GF-D8 (cell line): ENCODE results near the gene TRAF5.
"Not testable (repeated sequence)": the region's sequence is repeated elsewhere in the genome, so short reads cannot be mapped to it uniquely, and the experiment has no call there.

Experiments used
- DNase-seq: peaks from one replicate; lab custom pipeline; 2025; lab: John Stamatoyannopoulos, UW

TRAF5 gene

DNA sequence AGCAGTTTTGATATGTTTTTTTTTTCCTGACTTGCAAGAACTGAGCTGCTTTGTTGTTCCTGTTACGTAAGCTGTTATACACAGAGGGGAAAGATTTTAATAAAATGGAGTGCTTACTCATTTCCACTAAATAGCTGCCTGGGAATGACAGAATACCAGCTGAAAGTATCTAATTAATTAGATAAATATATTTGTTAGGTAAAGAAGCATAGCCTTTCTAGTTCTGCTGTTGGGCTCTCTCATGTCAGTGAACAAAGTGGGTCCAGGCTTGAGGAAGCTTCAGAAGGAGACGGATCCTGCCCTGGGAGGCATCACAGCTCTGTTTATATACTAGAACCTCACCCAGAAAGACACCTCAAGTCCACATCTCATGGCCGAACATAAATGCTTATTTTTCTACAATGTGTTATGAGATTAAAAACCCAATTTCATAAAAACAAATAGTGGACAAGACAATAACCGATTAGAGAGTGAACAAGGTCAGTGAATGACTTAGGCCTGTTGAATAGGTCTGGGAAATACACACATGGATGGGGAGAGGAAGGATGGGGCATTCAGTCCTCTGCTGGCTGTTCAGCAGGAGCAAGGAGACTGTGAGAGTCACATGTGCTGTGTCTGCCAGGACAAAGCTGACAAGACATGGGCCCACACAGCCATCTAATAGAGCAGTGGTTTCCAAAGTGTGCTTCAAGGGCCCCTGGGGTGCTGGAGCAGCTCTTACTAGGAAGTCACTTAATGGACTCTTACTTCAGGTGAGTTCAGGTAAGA lies 20.6 kb downstream of the TRAF5 start:
- no peak for DNase-seq

DNA sequence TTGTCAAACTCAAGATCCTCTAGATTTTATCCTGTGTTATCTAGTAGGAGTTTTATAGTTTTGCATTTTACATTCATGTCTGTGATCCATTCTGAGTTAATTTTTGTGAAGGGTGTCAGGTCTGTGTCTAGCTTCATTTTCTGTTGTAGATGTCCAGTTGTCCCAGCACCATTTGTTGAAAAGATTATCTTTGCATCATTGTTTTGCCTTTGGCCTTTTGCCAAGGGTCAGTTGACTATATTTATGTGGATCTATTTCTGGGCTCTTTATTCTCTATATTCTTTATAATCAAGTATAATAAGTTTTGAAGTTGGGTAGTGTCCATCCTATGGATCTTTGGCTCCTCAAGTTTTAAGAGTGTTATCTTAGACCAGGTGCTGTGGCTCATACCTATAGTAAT lies 21.9 kb downstream of the TRAF5 start:
- DNase-seq, result no peak

DNA sequence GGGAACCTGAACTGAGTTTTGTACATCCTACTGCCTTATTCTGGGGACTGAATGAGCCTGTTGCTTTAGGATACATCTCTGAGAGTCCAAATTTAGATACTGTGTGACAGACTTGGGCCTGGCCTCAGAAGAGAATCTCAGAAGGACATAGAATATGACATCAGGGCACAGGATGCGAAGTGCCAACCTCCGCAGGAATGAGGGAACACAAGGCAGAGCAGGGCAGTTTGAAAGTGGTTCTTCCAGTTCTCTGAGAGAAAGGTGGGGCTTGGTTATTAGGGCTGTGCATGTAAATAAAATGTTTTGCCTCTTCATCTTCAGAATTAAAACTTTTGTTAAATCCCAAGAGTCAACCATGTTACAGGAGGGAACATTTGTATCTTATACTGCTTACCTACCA lies 23.1 kb downstream of the TRAF5 start:
- no peak for DNase-seq

DNA sequence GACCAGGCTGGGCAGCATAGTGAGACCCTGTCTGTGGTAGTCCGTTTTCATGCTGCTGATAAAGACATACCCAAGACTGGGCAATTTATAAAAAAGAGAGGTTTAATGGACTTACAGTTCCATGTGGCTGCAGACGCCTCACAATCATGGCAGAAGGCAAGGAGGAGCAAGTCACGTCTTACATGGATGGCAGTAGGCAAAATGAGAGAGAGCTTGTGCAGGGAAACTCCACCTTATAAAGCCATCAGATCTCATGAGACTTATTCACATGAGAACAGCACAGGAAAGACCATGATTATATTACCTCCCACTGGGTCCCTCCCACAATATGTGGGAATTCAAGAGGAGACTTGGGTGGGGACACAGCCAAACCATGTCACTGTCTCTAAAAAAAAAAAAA lies 25.4 kb downstream of the TRAF5 start:
- DNase-seq, result not testable (repeated sequence)

DNA sequence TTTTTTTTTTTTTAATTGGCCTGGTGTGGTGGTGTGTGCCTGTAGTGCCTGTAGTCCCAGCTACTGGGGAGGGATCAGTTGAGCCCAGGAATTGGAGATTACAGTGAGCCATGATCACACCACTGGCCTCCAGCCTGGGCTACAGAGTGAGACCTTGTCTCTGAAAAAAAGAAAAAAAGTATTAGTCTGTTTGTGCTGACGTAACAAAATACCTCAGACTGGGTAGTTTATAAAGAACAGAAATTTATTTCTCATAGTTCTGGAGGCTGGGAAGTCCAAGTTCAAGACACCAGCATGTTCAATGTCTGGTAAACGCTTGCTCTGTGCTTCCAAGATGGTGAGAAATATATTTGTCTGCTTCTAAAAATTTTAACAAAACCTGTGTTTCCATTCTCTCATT lies 25.8 kb downstream of the TRAF5 start:
- no peak for DNase-seq

DNA sequence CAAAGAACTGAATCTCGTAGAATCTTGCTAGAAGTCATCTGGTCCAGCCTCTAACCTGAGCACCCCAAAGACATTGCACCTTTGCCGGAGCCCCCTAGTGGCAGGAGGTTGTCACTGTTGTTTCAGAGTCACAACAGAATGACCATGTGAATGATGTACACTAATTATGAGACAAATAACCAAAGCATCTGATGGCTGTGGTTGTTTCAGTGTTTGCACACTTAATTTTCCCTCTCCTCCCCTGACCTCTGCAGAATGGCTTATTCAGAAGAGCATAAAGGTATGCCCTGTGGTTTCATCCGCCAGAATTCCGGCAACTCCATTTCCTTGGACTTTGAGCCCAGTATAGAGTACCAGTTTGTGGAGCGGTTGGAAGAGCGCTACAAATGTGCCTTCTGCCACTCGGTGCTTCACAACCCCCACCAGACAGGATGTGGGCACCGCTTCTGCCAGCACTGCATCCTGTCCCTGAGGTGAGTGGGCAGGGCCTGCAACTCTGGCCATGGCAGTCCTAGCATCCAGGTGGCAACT lies 26.4 kb downstream of the TRAF5 start:
- no peak for DNase-seq

DNA sequence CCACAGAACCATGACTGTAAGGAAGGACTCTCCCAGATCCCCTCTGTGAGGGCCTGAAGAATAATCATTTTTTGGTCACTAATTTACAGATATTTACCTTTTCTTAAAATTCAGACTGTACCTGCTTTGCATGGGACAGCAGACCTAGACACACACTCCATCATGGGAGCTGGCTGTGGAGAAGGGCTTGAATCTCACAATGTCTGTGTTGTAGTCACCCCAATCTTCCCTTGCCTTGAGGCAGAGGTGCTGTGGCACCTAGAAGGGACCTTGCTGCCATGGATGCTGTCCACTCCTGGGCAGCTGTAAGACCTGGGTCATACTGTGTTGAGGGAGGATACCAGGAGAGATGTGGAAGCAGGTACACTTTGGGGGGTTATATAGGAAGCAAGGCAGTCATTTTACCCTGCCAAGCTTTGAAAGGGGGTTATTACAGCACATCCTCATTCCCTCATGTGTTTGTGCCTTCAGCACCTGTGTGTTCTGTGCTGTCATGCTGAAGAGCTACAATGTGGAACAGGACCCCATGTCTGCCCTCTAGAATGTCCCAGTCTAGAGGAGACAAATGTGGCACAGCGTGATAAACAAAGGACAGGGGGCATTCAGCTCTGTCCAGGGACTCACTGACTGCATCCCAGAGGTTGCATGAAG lies 27.1 kb downstream of the TRAF5 start:
- no peak for DNase-seq

DNA sequence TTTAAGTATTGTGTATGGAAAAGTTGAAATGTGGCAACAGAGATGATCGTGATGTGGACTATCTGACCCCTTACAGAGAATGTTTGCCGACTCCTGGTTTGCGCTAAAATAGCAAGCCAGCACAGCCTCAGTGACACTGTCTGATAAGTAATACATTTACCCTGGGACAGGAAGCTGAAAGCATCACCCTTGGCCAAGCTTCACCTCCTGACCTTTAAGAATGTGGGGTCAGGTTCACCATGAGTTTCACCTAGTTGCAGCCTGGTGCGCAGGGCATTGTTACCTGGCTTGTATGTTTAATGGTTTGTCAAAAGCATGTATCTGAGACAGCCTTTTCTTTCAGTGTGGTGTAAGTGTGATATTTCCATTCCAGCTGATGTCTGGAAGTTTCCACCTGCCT lies 29.2 kb downstream of the TRAF5 start:
- DNase-seq, result no peak

DNA sequence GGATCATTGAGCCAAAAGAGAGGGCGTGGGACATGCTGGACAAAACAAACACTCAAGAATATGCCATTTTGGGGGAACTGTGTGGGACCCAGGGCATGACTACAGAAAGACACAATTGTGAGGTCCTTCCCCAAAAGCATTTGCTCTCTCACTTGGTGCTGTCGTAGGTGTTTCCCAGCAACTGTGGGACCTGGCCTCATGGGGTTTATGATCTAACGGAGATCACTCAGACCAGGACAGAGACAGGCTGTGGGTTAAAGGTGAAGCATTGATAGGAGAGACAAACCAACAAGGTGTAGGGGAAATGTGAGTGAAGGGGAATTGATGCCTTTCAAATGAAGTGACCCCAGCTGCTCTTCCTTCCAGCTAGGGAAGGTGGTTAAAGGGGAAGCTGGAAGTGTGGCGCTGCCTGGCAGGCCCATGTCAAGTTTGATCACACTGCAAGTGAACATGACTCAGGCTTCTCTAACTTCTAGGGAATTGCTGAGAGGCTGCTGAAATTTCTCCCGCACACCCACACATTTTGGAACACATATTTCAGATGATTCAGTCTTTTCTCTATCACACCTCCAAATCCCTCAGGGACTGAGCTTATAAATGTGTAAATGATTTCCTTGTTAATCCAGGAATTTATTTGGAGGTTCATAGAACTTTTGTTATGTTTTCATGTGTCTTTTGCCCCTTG lies 30.2 kb downstream of the TRAF5 start:
- no peak for DNase-seq

DNA sequence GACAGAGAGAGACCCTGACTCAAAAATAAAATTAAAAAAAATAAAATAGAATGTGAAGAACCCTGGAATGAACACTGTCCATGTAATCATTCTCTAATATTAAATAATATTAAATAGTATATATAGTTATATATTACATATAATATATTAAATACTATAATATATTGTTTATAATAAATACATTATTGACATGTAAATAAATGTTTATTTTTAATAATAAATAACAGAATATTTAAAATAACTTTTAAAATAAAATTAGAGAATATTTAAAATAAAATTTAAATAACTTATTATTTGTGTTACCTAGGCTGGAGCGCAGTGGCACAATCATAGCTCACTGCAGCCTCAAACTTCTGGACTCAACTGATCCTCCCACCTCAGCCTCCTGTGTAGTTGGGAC lies 32.1 kb downstream of the TRAF5 start:
- no peak for DNase-seq

DNA sequence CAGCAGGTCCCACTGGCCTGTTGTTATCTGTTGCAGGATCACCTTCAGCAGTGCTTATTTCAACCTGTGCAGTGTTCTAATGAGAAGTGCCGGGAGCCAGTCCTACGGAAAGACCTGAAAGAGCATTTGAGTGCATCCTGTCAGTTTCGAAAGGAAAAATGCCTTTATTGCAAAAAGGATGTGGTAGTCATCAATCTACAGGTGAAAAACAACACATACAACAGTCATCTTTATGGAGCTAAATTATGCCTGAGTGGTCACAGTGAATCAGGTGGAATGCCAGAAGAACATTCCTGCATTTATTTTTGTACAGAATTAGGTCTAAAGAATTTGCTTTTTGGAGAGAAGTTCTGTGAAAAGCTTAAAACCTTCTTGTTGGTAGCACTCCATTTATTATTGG lies 33.2 kb downstream of the TRAF5 start:
- DNase-seq, result no peak

DNA sequence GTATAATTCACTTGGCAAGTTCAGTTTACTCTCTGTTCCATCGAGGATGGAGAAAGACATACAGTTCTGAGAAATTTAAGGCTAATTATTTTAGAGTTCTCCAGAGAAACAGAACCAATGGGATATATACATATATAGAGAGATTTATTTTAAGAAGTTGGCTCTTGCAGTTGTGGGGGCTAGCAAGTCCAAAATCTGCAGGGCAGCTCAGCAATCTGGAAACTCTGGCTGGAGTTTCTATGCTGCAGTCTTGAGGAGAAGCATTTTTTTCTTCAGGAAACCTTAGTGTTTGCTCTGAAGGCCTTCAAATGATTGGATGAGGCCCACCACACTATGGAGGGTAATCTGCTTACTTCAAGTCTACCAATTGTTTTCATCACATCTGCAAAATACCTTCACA lies 34.6 kb downstream of the TRAF5 start:
- DNase-seq, result no peak

DNA sequence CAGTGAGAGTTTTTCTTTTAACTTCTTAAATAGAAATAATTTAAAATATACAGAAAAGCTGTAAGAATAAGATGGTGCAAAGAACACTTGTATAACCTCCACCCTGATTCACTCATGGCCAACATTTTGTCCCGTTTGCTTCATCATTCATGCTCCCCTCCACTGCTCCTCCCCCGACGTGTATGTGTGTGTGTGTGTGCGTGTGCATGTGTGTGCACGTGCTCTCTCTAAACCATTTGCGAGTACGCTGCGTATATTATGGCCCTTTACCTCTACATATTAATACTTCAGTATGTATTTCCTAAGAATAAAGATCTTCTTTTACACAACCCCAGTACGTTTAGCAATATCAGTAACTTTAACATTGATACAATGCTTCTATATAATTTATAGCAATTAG lies 43.0 kb downstream of the TRAF5 start:
- no peak for DNase-seq

DNA sequence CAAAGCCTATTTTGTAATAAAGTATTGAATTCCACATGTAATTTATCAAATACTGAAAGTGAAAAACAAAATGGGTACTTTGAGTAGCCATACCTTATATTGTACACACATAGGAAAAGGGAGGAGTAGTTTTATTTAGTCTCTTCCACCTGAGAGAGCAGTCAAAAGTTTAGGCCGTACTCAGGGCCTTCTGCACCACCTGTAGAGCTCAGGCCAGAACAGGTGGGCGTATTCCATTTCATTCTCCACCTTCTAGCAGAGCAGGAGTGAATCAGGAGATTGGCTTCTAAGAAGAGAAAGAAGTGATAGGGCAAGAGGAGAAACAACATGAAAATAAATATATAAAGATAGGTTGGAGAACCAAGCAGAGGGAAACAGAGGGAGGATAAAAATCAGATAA lies 44.0 kb downstream of the TRAF5 start:
- no peak for DNase-seq

DNA sequence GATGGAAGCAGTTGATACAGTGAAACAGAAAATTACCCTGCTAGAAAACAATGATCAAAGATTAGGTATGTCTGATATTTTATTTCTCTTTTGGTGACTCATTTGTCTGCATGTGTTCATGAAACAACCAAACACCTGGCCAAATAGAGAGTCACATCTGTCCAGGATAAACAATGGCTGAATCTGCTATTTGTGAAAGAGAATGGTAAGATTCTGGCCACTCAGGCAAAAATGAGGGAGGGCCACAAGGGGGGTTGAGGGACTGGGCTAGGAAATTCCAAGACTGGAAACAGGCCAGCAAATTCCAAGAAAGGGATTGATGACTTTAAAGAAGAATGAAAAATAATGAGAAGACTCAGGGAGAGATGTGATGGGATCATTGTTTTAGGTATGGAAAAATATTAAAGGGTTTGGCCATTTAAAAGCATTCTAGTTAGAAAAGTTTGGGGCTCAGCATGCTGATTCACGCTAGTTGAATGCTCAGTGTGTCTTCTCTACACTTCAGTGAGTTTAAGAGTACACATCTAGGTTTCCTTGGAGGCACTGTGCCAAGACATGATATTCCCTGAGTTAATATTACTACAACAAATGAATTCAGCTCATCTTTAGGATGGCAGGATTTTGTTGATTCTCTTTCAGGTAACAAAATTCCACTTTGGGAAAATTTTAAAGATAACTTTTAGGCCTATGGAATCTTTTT lies 44.9 kb downstream of the TRAF5 start:
- DNase-seq, result no peak

DNA sequence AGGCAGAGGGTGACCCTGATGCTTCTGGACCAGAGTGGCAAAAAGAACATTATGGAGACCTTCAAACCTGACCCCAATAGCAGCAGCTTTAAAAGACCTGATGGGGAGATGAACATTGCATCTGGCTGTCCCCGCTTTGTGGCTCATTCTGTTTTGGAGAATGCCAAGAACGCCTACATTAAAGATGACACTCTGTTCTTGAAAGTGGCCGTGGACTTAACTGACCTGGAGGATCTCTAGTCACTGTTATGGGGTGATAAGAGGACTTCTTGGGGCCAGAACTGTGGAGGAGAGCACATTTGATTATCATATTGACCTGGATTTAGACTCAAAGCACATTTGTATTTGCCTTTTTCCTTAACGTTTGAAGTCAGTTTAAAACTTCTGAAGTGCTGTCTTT lies 45.8 kb downstream of the TRAF5 start:
- no peak for DNase-seq

DNA sequence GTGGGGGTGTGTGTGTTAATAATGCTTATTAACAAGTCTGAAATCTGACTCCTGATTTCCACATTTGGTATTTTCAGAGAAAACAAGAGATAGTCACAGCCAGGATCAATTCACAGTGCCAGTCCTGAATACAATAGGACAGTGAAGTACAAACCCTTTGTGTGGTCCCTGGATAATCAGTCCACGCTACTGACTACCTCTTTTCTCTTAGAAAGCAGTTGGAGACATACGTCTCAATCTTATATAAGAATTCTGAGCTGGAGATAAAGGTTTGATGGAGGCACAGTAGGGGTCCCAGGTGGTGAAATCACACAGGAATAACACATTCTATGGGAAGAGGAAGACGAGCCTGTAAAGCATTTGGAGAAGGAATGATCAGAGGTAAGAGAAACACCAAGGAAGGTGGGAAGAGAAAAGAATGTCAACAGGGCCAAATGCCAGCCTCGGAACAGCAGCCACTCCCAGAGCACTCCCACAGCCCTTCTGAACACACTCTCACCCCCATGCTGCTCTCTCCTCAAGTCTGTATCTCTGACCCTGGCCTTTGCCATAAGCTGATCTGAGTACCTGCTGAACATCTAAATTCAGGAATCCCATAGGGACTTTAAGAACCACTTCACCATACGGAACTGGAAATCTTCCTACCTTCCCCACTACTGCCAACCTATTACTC lies 48.6 kb downstream of the TRAF5 start:
- no peak for DNase-seq

DNA sequence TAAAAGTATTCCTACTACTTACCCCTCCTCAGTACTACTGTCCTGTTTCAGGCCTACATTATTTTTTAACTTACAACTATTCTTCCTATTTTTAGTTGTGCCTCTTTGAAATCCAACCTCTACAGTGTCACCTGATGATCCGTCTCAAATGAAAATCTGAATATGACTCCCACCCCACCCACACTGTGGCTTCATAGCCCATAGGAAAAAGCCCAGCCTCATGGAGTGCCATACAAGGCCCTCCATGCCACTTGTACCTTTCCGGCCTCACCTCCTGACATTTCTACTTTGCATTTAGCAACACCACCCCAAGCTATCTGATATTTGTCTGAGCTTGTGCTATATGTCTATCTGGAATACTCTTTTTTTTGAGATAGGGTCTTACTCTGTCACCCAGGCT lies 49.3 kb downstream of the TRAF5 start:
- DNase-seq, result no peak

DNA sequence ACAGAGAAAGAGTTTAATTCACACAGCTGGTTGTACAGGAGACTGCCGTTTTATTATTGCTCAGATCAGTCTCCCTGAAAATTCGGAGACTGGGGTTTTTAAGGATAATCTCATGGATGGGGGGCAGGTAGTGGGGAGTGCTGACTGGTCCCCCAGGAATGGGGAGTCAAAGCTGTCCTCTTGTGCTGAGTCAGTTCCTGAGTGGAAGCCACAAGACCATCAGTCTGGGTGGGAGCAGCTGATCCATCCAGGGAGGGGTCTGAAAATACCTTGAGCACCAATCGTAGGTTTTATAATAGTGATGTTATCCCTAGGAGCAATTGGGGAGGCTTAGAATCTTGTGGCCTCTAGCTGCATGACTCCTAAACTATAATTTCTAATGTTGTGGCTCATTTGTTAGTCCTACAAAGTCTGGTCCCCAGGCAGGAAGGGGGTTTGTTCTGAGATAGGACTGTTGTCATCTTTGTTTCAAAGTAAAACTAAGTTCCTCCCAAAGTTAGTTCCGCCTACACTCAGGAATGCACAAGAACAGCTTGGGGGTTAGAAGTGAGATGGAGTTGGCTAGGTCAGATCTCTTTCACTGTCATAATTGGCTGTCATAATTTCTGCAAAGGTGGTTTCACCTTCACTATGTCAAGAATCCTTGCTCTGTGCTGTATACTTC lies 50.3 kb downstream of the TRAF5 start:
- peak; percentile 8 for DNase-seq

DNA sequence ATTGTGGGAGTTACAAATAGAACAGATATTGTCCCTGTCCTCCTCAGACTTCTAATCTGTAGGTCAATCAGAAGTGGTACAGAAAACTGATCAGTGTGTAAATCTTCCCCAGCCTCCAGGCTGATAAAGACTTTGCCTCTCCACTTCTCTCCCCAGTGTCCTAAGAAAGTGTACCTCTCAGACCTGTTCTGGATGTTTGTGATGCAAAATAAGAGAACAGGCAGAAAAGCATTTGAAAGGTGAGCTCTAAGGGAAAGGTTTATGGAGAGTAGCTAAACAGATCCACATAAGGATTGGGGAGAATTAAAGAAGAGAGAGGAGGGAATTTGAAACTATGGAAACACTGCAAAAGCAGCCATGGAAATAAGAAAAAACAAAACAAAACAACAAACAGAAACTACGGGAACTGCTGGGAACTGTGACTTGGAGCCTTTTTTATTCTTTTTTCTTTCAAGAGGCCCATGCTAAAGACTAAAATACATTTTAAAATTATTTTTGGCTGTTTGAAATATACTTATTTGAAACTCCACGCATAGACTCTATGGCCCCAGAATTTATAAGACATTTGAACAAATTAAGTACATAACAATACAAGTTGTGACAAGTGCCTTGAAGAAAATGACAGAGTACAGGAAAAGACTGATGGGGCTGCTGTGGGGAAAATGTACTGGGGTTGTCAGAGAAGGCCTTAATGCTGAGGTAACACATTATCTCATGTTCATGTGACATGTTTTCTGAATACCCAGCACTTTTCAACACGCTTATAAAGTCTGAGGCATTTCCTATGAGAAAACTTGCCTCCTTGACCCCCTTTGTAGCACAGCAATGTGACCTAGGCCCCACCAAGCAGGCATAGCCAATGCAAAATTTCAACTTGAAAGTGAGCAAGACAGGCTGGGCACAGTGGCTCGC lies 51.2 kb downstream of the TRAF5 start:
- no peak for DNase-seq
